ENCODE results near the gene HAGHL. TPM values are rescaled to one million over a fixed set of nuclear protein-coding genes. Genes with fewer than 3 reads are reported as not detected.
"Not testable (repeated sequence)": the region's sequence is repeated elsewhere in the genome, so short reads cannot be mapped to it uniquely, and the experiment has no call there.

Gene HAGHL
- total RNA-seq, 1 donor, result 10.6 TPM

- TF ChIP-seq CTCF (IDR thresholded peaks at IDR 0.05; ENCODE audit: insufficient read depth, low read length), result no peak
- no peak overlapping the region for H3K4me3 ChIP-seq (ENCODE audit: low read depth, low read length)
- no peak for DNase-seq (ENCODE audit: low read depth)
These were observed 43.5 kb downstream of the HAGHL start for GRCh38 chr16:770411-770810.

- DNase-seq (ENCODE audit: low read depth), result no peak
- H3K4me3 ChIP-seq (ENCODE audit: low read depth, low read length), result no peak overlapping the region
- no peak for TF ChIP-seq CTCF (IDR thresholded peaks at IDR 0.05; ENCODE audit: insufficient read depth, low read length)
These were observed 46.1 kb downstream of the HAGHL start for GRCh38 chr16:772959-773358.

- TF ChIP-seq CTCF (IDR thresholded peaks at IDR 0.05; ENCODE audit: insufficient read depth, low read length), result no peak
- H3K4me3 ChIP-seq (ENCODE audit: low read depth, low read length), result no peak overlapping the region
- no peak for DNase-seq (ENCODE audit: low read depth)
These were observed 47.4 kb downstream of the HAGHL start for GRCh38 chr16:774086-775001.

- no peak overlapping the region for H3K4me3 ChIP-seq (ENCODE audit: low read depth, low read length)
- DNase-seq (ENCODE audit: low read depth), result no peak
- no peak for TF ChIP-seq CTCF (IDR thresholded peaks at IDR 0.05; ENCODE audit: insufficient read depth, low read length)
These were observed 48.4 kb downstream of the HAGHL start for GRCh38 chr16:775236-775796.

GRCh38 chr16:776298-776697, 49.4 kb downstream of the HAGHL start:
- not testable (repeated sequence) for DNase-seq (ENCODE audit: low read depth)

GRCh38 chr16:776824-777223, 49.9 kb downstream of the HAGHL start:
- no peak overlapping the region for H3K4me3 ChIP-seq (ENCODE audit: low read depth, low read length)
- TF ChIP-seq CTCF (IDR thresholded peaks at IDR 0.05; ENCODE audit: insufficient read depth, low read length), result no peak
- DNase-seq (ENCODE audit: low read depth), result no peak

More at GRCh38 chr16:776298-776697, 49.4 kb downstream of the HAGHL start:
- not testable (repeated sequence) for H3K4me3 ChIP-seq (ENCODE audit: low read depth, low read length)

- no peak for TF ChIP-seq CTCF (IDR thresholded peaks at IDR 0.05; ENCODE audit: insufficient read depth, low read length)
- no peak overlapping the region for H3K4me3 ChIP-seq (ENCODE audit: low read depth, low read length)
- DNase-seq (ENCODE audit: low read depth), result no peak
These were observed 50.9 kb downstream of the HAGHL start for GRCh38 chr16:777826-778225.

Measured in fibroblast of the aortic adventitia (primary cell).